Measurements from ENCODE around the gene KCNK6.

DNA sequence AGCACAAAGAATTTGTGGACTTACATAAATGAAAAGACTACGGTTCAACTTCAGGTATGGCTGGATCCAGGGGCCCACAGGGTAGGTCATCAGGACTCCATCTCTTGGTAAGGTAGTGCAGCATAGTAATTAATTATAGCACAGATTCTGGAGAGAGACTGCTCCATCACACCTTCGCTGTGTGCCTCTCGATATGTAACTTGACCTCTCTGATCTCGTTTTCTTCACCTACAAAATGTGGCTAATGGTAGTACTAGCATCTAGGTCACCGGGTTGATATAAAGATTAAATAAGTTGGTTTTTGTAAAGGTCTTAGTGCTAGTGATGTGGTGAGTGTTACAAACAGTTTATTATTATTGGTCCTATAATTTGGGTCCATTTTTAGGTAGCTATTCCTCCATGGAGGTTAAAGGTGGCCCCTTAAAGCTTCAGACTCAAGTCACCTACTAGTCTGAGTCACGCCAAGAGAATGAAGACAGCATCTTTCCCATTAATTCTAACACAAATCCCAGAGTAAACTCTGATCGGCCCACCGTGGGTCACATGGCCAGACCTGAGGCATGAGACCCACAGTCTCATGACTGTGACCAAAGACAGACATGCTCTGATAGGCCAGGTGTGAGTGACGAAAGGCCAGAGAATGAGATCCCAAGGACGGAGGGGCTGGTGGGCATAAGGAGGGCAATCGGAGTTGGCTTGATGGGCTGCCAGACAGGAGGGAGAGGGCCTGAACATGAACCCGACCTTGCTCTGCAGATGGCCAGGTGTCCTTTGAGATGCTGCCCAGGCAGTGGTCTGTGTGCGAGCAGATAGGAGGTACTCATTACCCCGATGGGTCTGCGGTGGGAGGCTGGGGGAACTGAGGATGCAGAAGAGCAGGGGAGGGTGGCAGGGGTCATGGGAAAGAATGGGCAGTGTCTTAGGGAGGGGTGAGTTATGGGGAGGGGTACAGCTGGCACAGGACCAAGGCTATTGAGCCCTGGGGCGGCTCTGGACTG lies 36.4 kb downstream of the KCNK6 start:
- TF ChIP-seq, protein P1, sequence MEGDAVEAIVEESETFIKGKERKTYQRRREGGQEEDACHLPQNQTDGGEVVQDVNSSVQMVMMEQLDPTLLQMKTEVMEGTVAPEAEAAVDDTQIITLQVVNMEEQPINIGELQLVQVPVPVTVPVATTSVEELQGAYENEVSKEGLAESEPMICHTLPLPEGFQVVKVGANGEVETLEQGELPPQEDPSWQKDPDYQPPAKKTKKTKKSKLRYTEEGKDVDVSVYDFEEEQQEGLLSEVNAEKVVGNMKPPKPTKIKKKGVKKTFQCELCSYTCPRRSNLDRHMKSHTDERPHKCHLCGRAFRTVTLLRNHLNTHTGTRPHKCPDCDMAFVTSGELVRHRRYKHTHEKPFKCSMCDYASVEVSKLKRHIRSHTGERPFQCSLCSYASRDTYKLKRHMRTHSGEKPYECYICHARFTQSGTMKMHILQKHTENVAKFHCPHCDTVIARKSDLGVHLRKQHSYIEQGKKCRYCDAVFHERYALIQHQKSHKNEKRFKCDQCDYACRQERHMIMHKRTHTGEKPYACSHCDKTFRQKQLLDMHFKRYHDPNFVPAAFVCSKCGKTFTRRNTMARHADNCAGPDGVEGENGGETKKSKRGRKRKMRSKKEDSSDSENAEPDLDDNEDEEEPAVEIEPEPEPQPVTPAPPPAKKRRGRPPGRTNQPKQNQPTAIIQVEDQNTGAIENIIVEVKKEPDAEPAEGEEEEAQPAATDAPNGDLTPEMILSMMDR (IDR thresholded peaks at IDR 0.05) = no peak
- TF ChIP-seq EZH2 (IDR thresholded peaks at IDR 0.05) (no peak), EZH2phosphoT487 (IDR thresholded peaks at IDR 0.05) (no peak)

Data from neural progenitor cell (in vitro differentiated cells).